Myocyte (in vitro differentiated cells): Measurements from ENCODE around the gene TOLLIP. TPM values are rescaled to one million over a fixed set of nuclear protein-coding genes. Genes with fewer than 3 reads are reported as not detected.
A peak's percentile ranks its signal among the peaks of the same experiment; 100 is the strongest.
"Not testable (repeated sequence)": the region's sequence is repeated elsewhere in the genome, so short reads cannot be mapped to it uniquely, and the experiment has no call there.

Source experiments
- DNase-seq: peaks from one replicate; pipeline ENCODE4 v3.0.0-alpha.2; 2012; ENCODE audit warnings: low read depth
- total RNA-seq: library from RNA; depleted of rRNA; stranded (reverse); fragments of >200 nt; gene quantifications from 2 replicates; pipeline ENCODE4 v1.2.3, GENCODE V29; 2014

TOLLIP gene
- total RNA-seq, 1 donor from 2014 or later: 41.6 TPM

DNA sequence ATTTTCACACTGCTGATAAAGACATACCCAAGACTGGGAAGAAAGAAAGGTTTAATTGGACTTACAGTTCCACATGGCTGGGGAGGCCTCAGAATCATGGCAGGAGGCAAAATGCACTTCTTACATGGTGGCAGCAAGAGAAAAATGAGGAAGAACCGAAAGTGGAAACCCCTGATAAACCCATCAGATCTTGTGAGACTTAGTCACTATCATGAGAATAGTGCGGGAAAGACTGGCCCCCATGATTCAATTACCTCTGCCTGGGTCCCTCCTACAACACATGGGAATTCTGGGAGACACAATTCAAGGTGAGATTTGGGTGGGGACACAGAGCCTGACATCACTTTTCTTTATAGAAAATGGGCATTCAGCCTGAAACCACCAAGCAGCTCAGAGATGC is 42.5 kb downstream of the TOLLIP start:
- not testable (repeated sequence) for DNase-seq

DNA sequence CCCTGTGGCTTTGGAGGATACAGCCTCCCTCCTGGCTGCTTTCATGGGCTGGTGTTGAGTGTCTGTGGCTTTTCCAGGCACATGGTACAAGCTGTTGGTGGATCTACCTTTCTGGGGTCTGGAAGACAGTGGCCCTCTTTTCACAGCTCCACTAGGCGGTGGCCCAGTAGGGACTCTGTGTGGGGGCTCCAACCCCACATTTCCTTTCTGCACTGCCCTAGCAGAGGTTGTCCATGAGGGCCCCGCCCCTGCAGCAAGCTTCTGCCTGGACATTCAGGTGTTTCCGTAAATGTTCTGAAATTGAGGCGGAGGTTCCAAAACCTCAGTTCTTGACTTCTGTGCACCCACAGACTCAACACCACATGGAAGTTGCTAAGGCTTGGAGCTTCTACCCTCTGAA is 44.0 kb downstream of the TOLLIP start:
- not testable (repeated sequence) for DNase-seq

DNA sequence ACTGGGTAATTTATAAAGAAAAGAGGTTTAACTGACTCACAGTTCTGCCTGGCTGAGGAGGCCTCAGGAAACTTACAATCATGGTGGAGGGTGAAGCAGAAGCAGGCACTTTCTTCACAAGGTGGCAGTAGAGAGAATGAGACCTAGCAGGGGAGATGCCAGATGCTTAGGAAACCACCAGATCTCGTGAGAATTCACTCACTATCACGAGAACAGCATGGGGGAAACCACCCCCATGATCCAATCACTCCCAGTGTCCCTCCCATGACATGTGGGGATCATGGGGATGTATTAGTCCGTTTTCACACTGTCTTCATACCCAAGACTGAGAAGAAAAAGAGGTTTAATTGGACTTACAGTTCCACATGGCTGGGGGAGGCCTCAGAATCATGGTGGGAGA is 45.0 kb downstream of the TOLLIP start:
- peak; percentile 65 for DNase-seq

DNA sequence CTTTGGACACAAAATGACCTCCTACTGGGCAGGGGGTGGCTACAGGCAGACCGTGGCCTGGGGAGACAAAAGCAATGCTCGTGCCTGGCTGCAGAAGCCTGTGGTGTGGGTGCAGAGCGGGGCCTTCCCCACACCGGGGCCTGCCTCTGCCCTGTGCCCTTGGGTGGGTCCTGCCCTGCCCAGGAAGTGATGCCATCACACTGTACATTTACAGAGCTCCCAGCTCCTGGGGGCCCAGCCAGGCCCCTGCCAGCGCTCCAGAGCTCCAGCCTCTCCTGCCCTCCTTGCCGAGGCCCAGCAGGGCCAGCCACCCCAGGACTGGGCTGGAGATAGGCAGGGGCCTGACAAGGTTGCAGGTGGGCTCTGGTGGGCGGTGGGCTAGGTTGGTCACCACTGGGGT is 46.4 kb downstream of the TOLLIP start:
- DNase-seq: no peak

DNA sequence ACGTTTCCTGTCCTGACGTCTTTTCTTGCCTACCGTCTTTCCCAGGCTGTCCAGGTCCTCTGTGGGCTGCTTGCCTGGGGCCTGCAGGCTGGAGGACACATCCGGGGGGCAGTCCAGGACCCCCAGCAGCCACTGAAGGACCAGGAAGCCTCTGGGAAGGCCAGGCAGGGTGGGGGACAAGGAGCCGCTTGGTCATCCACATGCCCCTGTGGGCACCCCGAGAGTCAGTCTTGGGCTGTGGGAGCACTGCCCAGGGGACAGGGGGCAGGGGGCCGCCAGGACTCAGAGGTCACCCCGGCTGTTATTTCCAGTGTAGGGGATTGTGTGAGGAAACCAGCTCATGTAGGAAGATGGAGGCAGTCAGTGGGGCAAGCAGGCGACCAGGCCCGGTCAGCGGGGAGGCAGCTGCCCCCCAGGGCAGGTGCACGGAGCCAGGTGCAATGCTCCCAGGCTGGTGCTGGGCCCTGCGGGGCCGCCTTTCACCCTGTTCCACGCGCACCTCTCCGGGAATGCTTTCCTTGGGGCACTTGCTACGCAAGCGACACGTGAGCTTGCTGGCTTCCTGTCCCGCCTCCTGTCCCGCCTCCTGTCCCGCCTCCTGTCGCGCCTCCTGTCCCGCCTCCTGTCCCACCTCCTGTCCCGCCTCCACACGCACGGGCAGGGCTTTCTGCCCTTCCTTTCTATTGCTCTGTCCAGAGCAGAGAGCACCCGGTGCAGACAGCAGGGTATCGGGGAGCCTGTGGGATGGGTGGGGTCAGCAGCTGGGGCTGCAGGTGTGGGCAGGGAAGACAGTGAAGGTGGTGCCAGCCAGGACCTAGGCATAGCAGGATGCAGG is 47.0 kb downstream of the TOLLIP start:
- DNase-seq: peak; percentile 87

DNA sequence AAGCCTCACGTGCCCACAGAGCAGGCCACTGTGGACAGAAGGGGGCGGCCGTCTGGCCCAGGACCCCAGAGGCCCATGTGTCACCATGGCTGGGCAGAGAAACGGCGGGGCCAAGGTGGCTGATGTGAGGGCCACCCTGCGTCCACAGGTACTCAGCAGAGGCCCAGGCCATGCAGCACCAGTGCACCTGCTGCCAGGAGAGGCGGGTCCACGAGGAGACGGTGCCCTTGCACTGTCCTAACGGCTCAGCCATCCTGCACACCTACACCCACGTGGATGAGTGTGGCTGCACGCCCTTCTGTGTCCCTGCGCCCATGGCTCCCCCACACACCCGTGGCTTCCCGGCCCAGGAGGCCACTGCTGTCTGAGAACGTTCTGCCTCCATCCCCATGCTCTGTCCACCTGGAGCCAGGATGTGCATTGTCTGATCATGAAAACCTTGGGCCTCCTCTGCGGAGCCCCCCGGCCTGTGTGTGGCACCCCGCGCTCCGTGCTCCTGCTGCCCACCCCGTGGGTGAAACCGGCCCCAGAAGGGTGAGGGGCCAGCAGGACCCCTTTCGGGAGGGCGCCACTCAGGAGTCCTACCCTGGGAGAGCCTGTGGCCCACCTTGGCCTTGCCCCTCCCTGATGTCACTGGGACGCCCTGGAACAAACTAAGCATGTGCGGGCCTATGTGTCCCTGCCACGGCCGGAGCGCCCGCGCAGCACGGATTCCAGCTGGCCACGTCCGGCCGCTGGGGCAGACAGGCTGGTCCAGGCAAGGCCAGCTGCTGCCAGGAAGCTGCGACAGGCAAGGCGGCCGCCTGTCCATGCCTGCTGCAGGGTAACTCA is 48.0 kb downstream of the TOLLIP start:
- DNase-seq: peak; percentile 48

DNA sequence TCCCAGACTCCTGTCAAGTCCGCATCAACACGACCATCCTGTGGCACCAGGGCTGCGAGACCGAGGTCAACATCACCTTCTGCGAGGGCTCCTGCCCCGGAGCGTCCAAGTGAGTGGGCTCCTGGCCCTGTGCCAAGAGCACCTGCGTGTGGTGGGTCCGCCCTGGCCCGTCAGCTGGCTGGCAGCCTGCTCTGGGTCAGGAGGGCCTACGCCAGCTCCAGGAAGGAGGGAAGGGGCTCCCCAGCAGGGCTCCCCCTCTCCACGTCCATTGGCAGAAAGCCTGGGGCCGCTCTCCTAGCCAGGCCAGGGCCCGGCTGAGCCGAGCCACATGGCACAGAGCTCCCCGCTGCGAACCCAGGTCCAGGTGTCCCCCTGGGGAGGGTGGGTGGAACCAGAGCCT is 48.8 kb downstream of the TOLLIP start:
- DNase-seq: no peak

DNA sequence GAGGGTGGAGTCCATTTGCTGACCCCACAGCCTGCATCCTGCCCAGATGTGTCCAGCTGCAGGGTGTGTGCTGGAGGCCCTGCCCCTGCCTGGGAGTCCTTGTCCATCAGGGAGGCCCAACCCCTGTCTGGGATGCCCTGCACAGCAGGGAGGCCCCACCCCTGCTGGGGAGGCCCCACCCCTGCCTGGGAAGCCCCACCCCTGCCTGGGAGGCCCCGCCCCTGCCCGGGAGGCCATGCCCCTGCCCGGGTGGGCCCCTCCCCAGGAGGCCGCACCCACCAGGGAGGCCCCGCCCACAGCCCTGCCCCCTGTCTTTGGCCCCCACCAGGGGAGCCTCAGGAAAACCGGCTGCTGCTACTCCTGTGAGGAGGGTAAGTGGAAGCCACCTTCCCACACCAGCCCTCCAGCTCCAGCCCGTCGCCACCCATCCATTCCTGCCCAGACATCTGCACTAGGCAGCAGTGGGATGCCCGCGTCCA is 49.4 kb downstream of the TOLLIP start:
- DNase-seq: no peak

DNA sequence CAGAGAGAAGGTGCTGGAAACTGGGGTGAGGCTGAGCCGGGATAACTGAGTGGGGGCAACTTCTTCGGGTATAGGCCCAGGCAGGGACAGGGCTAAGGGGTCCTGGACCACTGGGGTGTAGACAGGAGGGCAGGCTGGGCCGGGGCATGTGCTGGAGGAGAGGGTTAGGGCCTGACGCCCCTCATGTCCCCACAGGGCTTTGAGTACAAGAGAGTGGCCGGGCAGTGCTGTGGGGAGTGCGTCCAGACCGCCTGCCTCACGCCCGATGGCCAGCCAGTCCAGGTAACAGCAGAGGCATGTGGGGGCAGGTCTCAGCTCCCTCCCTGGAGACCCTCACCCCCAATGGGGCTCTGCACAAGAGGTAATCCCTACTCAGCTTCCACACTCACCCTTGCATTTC is 49.9 kb downstream of the TOLLIP start:
- DNase-seq: no peak

DNA sequence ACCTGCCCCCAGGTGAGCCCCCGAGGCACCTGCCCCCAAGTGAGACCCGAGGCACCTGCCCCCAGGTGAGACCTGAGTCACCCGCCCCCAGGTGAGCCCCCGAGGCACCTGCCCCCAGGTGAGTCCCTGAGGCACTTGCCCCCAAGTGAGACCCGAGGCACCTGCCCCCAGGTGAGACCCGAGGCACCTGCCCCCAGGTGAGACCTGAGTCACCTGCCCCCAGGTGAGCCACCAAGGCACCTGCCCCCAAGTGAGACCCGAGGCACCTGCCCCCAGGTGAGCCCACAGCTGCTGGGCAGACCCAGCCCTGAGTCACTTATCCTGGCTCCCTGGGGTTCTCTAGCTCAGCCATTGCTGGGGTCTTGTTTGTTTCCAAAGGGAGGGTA is 50.4 kb downstream of the TOLLIP start:
- DNase-seq: no peak

DNA sequence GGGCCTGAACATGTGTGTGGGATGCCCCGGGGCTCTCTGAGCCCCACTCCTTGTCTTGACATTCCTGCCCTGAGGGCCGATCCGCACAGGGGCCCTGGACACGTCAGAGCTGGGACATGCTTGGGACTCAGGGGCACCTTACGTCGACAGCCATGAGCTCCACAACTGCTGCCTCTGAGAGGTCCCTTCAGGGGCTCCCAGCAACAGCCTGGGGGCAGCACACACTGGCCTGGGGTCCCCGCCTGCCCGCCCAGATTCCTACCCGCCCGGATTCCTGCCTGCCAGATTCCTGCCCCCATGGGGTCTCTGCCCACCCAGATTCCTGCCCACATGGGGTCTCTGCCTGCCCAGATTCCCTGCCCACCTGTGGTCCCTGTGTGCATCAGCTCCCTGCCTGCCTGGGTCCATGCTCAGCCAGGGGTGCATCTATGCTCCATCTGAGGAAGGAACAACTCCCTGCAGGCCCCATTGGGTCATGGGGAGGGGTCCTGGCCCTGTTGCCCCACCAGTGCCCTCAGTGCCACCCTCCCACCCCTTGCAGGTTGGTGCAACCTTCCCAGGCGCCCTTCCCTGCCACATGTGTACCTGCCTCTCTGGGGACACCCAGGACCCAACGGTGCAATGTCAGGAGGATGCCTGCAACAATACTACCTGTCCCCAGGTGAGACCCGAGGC is 50.9 kb downstream of the TOLLIP start:
- no peak for DNase-seq

DNA sequence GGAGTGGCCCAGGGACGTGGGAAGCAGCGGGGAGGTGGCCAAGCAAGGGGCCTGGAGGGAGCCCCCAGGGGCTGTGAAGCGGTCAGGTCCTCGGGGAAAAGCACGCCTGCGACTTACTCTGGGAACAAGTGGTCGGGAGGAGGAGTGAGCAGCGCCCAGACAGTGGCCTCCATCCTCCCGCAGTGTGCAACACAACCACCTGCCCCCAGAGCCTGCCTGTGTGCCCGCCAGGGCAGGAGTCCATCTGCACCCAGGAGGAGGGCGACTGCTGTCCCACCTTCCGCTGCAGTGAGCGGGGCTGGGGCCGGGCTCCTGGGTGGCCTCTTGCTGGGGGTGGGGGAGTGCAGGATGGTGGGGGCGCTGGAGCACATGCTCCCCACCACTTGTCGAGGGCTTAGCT is 51.5 kb downstream of the TOLLIP start:
- no peak for DNase-seq

DNA sequence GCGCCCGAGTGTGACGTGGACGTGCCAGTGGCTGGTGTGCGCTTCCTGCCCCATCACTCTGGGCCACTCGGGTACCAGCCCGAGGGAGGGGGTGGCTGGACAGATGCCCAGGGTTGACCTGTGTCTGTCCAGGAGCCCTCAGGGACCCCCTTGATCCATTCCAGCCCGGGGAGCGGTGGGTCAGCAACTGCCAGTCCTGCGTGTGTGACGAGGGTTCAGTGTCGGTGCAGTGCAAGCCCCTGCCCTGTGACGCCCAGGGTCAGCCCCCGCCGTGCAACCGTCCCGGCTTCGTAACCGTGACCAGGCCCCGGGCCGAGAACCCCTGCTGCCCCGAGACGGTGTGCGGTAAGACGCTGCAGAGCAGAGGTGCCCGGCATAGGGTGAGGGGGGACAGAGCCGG is 52.1 kb downstream of the TOLLIP start:
- DNase-seq: no peak

DNA sequence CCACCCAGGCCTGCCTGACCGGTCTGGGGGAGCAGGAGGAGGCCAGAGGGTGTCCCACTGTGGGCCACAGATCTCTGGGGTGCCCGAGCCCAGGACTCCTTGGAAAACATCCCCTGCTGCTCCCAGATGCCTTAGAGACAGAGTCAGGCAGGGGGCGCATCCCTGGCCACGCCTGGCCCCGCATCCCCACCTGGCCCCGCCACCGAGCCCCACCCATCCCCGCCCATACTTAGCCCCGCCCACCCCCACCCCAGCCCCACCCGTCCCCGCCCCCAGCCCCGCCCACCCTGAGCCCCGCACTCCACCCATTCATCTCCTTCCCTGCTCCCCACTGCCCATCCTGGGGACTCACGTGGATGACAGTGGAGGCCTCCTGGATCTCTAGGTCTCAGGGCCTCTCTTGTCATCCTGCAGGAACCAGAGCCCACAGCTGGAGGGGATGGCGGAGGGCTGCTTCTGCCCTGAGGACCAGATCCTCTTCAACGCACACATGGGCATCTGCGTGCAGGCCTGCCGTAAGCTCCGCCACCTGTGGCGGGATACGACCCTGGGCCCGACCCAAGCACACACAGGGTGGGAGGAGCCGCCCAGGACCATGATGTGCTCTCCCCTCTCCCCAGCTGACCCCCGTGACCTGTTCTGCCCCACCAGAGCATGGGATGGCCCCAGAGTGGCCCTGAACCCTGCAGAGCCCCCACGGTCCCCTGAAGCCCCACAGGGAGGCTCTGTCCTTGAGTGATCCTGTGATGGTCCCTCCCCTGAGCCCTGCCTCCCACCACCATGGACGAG is 53.0 kb downstream of the TOLLIP start:
- DNase-seq: no peak

DNA sequence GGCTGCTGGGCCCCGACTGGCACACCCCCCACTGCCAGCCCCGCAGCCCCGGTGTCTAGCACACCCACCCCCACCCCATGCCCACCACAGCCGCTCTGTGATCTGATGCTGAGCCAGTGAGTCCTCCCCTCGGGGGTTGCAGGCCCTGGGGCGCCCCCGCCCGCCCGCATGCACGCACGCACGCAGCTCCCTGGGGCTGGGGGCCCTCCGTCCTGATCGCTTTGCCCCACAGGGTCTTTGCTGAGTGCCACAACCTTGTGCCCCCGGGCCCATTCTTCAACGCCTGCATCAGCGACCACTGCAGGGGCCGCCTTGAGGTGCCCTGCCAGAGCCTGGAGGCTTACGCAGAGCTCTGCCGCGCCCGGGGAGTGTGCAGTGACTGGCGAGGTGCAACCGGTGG is 54.3 kb downstream of the TOLLIP start:
- no peak for DNase-seq

DNA sequence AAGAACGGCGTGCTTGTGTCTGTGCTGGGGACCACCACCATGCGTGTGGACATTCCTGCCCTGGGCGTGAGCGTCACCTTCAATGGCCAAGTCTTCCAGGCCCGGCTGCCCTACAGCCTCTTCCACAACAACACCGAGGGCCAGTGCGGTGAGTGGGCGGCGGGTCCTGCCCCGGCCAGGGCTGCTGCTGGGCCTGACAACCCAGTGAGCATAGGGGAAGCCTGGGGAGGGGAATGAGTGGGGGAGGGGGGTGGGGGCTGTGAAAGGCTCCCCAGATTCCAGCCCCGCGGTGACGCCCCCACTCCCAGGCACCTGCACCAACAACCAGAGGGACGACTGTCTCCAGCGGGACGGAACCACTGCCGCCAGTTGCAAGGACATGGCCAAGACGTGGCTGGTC is 54.7 kb downstream of the TOLLIP start:
- DNase-seq: no peak

DNA sequence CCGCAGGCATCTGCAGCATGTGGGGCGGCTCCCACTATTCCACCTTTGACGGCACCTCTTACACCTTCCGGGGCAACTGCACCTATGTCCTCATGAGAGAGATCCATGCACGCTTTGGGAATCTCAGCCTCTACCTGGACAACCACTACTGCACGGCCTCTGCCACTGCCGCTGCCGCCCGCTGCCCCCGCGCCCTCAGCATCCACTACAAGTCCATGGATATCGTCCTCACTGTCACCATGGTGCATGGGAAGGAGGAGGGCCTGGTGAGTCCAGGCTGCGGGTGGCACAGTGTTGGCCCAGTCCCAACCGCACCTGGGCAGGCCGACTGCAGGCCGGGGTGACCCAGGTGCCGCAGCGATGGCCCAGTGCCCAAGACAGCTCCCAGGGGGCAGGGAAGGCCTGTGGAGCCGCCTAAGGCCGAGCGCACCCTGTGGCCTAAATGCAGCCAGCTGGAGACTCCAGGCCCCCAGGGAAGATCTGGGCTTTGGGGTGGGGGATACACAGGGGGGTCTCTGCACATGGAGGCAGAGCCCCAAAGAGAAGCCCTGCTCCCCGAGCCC is 55.3 kb downstream of the TOLLIP start:
- no peak for DNase-seq

DNA sequence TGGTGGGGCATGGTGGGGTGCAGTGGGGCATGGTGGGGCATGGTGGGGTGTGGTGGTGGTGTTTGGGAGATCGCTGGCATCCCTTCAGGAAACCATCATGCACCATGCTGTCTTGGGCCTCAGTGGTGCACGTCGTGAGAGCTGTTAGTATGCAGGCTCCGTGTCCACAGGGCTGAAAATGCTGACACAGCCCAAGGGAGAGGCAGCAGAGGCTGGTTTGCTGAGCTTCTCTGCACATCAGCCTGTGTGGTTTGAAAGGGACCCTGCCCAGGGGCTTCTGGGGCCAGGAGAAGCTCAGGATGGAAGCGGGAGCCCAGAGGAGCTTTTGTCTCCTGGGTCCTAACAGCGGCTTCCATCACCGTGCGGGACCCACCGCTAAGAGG is 56.3 kb downstream of the TOLLIP start:
- DNase-seq: no peak

DNA sequence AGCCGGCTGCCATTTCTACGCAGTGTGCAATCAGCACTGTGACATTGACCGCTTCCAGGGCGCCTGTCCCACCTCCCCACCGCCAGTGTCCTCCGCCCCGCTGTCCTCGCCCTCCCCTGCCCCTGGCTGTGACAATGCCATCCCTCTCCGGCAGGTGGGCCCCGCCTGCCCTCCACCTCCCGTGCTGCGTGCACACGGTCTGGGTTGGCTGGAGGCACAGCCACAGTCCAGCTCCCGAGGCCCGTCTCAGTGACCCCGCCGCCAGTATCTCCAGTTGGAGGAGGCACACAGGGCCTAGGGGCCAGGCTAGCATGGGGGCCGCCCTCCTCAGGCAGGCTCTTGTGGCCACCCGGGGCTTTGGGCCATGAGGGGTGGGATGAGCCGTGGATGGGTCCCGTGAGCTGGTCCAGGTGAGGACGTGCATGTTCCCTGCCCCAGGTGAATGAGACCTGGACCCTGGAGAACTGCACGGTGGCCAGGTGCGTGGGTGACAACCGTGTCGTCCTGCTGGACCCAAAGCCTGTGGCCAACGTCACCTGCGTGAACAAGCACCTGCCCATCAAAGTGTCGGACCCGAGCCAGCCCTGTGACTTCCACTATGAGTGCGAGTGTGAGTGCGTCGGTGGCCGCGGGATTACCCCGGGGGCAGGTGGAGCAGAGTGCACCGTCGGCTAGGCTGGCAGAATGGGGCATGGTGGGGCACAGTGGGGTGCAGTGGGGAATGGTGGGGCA is 56.9 kb downstream of the TOLLIP start:
- no peak for DNase-seq

DNA sequence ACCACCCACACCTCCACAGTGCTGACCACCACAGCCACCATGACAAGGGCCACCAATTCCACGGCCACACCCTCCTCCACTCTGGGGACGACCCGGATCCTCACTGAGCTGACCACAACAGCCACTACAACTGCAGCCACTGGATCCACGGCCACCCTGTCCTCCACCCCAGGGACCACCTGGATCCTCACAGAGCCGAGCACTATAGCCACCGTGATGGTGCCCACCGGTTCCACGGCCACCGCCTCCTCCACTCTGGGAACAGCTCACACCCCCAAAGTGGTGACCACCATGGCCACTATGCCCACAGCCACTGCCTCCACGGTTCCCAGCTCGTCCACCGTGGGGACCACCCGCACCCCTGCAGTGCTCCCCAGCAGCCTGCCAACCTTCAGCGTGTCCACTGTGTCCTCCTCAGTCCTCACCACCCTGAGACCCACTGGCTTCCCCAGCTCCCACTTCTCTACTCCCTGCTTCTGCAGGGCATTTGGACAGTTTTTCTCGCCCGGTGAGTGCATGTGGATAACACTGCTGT is 58.1 kb downstream of the TOLLIP start:
- DNase-seq: no peak
